Inferior parietal cortex (tissue), 1 donor: ENCODE results near the gene ERICH6.
"Not testable (repeated sequence)": the region's sequence is repeated elsewhere in the genome, so short reads cannot be mapped to it uniquely, and the experiment has no call there.

Experiments
- DNase-seq: peaks from one replicate; pipeline ENCODE4 v3.0.0-alpha.2; 2016; ENCODE audit errors: extremely low spot score

Gene ERICH6

GRCh38 chr3:150682279-150682678 lies 21.4 kb downstream of the ERICH6 start:
- DNase-seq: no peak

GRCh38 chr3:150681057-150681456 lies 22.7 kb downstream of the ERICH6 start:
- DNase-seq: no peak

GRCh38 chr3:150680562-150680961 lies 23.2 kb downstream of the ERICH6 start:
- DNase-seq: no peak

GRCh38 chr3:150675587-150675986 lies 28.1 kb downstream of the ERICH6 start:
- DNase-seq: no peak

- DNase-seq: no peak
Observed at GRCh38 chr3:150673966-150674365, 29.8 kb downstream of the ERICH6 start.

- no peak for DNase-seq
Observed at GRCh38 chr3:150666167-150666566, 37.6 kb downstream of the ERICH6 start.

GRCh38 chr3:150663461-150663860 lies 40.3 kb downstream of the ERICH6 start:
- no peak for DNase-seq

- DNase-seq: no peak
Observed at GRCh38 chr3:150662410-150663200, 41.1 kb downstream of the ERICH6 start.

GRCh38 chr3:150656316-150656715 lies 47.4 kb downstream of the ERICH6 start:
- DNase-seq: no peak

GRCh38 chr3:150653110-150653561 lies 50.6 kb downstream of the ERICH6 start:
- no peak for DNase-seq

GRCh38 chr3:150640256-150640655 lies 63.5 kb downstream of the ERICH6 start:
- no peak for DNase-seq

- no peak for DNase-seq
Observed at GRCh38 chr3:150639262-150639661, 64.5 kb downstream of the ERICH6 start.

GRCh38 chr3:150636258-150636657 lies 67.5 kb downstream of the ERICH6 start:
- DNase-seq: no peak

- peak; percentile 18 for DNase-seq
Observed at GRCh38 chr3:150635526-150635925, 68.2 kb downstream of the ERICH6 start.

GRCh38 chr3:150635076-150635475 lies 68.6 kb downstream of the ERICH6 start:
- peak; percentile 10 for DNase-seq

- DNase-seq: no peak
Observed at GRCh38 chr3:150631515-150632221, 72.1 kb downstream of the ERICH6 start.

- DNase-seq: no peak
Observed at GRCh38 chr3:150627557-150627956, 76.2 kb downstream of the ERICH6 start.

GRCh38 chr3:150626148-150626930 lies 77.4 kb downstream of the ERICH6 start:
- DNase-seq: no peak

- DNase-seq: no peak
Observed at GRCh38 chr3:150623945-150624344, 79.8 kb downstream of the ERICH6 start.

- DNase-seq: not testable (repeated sequence)
Observed at GRCh38 chr3:150622955-150623354, 80.8 kb downstream of the ERICH6 start.

GRCh38 chr3:150620002-150620689 lies 83.6 kb downstream of the ERICH6 start:
- DNase-seq: no peak
